ENCODE measurements around the gene MCTP1. TPM values are rescaled to one million over a fixed set of nuclear protein-coding genes. Genes with fewer than 3 reads are reported as not detected.
A peak's percentile ranks its signal among the peaks of the same experiment; 100 is the strongest.

Gene MCTP1
- total RNA-seq, result 6.4 TPM
- long read RNA-seq, partial matches to known transcripts, result 1 of 1 reads
- long read RNA-seq, other reads (novel, unspliced or antisense), result 0 of 1 reads

GRCh38 chr5:95284572-95285408, at the start of gene MCTP1:
MCTP1 (minus strand) TSS chr5:95285094.
- ATAC-seq (peak; percentile 62), DNase-seq (peak; percentile 29)
- intact Hi-C loops (cut with micrococcal nuclease), result no loop called here

- ATAC-seq (no peak), DNase-seq (no peak)
- intact Hi-C loops (cut with micrococcal nuclease), result no loop called here
These were observed 47.3 kb upstream of the MCTP1 start for GRCh38 chr5:95332158-95332557.

GRCh38 chr5:95331358-95331757, 46.5 kb upstream of the MCTP1 start:
- intact Hi-C loops (cut with micrococcal nuclease), result no loop called here
- DNase-seq (no peak), ATAC-seq (no peak)

GRCh38 chr5:95327211-95327610, 42.3 kb upstream of the MCTP1 start:
- ATAC-seq (no peak), DNase-seq (no peak)
- intact Hi-C loops (cut with micrococcal nuclease), result no loop called here

- intact Hi-C loops (cut with micrococcal nuclease), result no loop called here
- DNase-seq (no peak), ATAC-seq (no peak)
These were observed 32.8 kb upstream of the MCTP1 start for GRCh38 chr5:95317687-95318086.

- intact Hi-C loops (cut with micrococcal nuclease), result no loop called here
- DNase-seq, result no peak
- ATAC-seq, result no peak
These were observed 32.2 kb upstream of the MCTP1 start for GRCh38 chr5:95317085-95317484.

GRCh38 chr5:95304711-95305110, 19.8 kb upstream of the MCTP1 start:
- DNase-seq (no peak), ATAC-seq (no peak)
- intact Hi-C loops (cut with micrococcal nuclease), result no loop called here

GRCh38 chr5:95298651-95299050, 13.8 kb upstream of the MCTP1 start:
- intact Hi-C loops (cut with micrococcal nuclease), result no loop called here
- ATAC-seq (no peak), DNase-seq (no peak)

- intact Hi-C loops (cut with micrococcal nuclease), result no loop called here
- no peak for DNase-seq
- no peak for ATAC-seq
These were observed 11.4 kb upstream of the MCTP1 start for GRCh38 chr5:95296291-95296690.

GRCh38 chr5:95285409-95285755, 488 bp upstream of the MCTP1 start:
- ATAC-seq, result no peak
- intact Hi-C loops (cut with micrococcal nuclease), result no loop called here
- DNase-seq, result no peak

- DNase-seq (peak; percentile 33), ATAC-seq (peak; percentile 64)
- intact Hi-C loops (cut with micrococcal nuclease), result no loop called here
These were observed 928 bp downstream of the MCTP1 start for GRCh38 chr5:95283761-95284571.

- ATAC-seq (no peak), DNase-seq (no peak)
- intact Hi-C loops (cut with micrococcal nuclease), result no loop called here
These were observed 1.8 kb downstream of the MCTP1 start for GRCh38 chr5:95283022-95283615.

GRCh38 chr5:95281226-95281625, 3.7 kb downstream of the MCTP1 start:
- DNase-seq (no peak), ATAC-seq (no peak)
- intact Hi-C loops (cut with micrococcal nuclease), result no loop called here

- no peak for DNase-seq
- ATAC-seq, result no peak
- intact Hi-C loops (cut with micrococcal nuclease), result no loop called here
These were observed 4.3 kb downstream of the MCTP1 start for GRCh38 chr5:95280401-95281095.

GRCh38 chr5:95274011-95274410, 10.9 kb downstream of the MCTP1 start:
- ATAC-seq, result no peak
- intact Hi-C loops (cut with micrococcal nuclease), result no loop called here
- no peak for DNase-seq

GRCh38 chr5:95272316-95272929, 12.5 kb downstream of the MCTP1 start:
- intact Hi-C loops (cut with micrococcal nuclease), result no loop called here
- no peak for ATAC-seq

GRCh38 chr5:95262933-95263660, 21.8 kb downstream of the MCTP1 start:
- ATAC-seq (no peak), DNase-seq (no peak)
- intact Hi-C loops (cut with micrococcal nuclease), result no loop called here

More at GRCh38 chr5:95272316-95272929, 12.5 kb downstream of the MCTP1 start:
- no peak for DNase-seq

- intact Hi-C loops (cut with micrococcal nuclease), result no loop called here
- DNase-seq (no peak), ATAC-seq (peak; percentile 57)
These were observed 23.3 kb downstream of the MCTP1 start for GRCh38 chr5:95261437-95262175.

Data from left ventricle myocardium superior (tissue), 1 donor.